RKO (cell line): ENCODE results near the gene PHKA1.
A peak's percentile ranks its signal among the peaks of the same experiment; 100 is the strongest.
"Not testable (repeated sequence)": the region's sequence is repeated elsewhere in the genome, so short reads cannot be mapped to it uniquely, and the experiment has no call there.

Experiments
- DNase-seq: peaks from one replicate; pipeline ENCODE4 v3.0.0-alpha.2; 2016; ENCODE audit warnings: low spot score

Gene PHKA1

DNA sequence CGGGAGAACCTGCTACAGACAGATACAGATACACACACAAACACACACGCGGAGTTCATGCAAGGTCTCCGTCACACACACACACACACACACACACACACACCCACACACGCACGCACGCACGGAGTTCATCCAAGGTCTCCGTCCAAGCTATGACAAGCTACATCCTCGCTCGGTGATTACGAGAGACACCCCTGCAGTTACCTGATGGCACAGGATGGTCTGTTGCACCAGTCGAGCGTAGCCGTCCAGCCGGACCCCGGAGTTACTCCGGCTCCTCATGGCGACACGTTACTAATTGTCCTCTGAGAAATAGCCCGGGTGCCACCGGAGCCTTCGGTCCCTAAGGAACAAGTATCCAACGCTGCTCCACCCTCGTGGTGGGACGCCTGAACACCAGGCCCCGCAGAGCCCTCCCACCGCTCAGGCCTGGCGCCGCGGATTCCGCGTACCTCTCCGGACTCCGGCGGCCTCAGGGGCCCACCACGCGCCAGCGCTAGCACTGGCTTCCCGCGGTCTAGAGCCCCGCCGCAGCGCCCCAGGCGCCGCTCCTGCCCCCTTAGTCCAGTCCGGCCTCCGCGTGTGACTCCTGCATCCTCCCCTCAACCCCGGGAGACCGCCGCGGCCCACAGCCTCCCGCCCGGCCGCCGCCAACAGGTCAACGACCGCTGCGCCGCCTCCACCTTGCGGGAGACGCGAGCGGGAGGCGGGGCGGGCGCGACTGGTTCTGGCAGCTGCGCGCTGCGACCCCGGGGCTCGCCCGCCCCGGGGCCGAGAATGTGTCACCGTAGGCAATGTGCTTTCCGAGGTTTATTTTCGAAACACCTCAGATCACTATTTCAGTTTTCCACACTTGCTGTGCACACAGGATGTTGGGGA lies at the start of gene PHKA1:
Gene PHKA1, minus strand, starts transcription at position 708 of the 879 bp plus-strand sequence. Its CDS starts 426 bp downstream, at position 282.
- DNase-seq = peak; percentile 73

DNA sequence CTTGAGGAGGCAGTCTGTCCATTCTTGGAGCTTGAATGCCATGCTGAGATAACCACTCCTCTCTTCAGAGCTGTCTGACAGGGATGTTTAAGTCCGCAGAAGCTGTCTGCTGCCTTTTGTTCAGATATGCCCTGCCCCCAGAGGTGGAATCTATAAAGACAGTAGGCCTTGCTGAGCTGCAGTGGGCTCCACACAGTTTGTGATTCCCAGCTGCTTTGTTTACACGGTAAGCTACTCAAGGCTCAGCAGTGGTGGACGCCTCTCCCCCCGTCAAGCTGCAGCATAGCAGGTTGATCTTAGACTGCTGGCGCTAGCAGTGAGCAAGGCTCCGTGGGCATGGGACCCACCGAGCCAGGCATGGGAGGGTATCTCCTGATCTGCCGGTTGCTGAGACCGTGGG lies 46.3 kb upstream of the PHKA1 start:
- not testable (repeated sequence) for DNase-seq

DNA sequence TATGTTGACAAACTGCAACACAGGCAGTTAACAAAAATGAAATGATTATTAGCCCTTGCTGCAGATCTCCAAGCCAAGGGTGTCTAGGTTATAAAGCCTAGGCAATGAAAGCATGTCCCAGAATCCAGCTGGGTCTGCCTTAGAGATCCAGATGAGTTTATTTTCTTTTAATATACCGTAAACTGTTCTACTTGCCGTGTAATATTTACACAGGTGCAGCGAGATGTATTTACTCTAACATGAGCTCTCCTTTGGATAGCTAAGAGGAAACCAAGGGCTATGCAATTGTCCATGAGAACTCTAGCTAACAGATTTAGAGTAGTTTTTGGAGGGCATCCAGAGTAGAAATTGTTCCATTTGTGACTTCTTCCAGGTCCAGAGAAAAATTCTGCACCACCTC lies 34.4 kb upstream of the PHKA1 start:
- DNase-seq = not testable (repeated sequence)

DNA sequence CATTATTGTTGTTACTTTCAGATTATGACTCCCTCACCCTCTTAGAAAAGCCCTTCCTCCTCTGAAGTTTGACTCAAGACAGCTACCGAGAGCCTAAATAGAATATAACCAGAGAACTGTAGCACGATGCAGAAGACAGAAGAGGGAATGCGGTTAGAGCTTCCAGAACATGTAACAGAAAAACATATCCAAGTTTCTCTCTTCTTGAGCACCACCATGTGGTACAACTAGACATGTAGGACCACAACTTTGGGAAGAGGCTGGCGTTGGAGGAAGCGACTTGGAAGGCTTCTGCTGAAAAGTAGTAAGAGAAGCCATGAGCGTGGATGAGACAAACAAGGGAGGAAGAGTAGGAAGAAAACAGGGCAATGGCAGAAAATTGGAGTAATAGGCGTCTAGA lies 31.4 kb upstream of the PHKA1 start:
- not testable (repeated sequence) for DNase-seq

DNA sequence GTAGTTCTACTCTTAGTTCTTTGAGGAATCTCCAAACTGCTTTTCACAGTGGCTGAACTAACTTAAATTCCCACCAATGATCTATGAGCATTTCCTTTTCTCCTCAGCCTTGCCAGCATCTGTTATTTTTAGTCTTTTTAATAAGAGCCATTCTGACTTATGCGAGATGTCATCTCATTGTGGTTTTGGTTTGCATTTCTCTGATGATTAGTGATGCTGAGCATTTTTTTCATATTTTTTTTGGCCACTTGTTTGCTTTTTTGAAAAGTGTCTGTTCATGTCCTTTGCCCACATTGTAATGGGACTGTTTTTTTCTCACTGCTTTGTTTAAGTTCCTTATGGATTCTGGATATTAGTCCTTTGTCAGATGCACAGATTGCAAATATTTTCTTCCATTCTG lies 21.5 kb upstream of the PHKA1 start:
- no peak for DNase-seq

DNA sequence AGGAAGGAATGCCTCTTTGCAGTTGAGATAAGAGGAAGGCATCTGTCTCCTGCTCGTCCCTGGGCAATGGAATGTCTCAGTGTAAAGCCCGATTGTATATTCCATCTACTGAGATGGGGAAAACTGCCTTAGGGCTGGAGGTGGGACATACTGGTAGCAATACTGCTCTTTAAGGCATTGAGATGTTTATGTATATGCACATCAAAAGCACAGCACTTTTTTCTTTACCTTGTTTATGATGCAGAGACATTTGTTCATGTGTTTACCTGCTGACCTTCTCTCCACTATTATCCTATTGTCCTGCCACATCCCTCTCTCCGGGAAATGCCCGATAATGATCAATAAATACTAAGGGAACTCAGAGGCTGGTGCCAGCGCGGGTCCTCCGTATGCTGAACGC lies 19.5 kb upstream of the PHKA1 start:
- DNase-seq = not testable (repeated sequence)

DNA sequence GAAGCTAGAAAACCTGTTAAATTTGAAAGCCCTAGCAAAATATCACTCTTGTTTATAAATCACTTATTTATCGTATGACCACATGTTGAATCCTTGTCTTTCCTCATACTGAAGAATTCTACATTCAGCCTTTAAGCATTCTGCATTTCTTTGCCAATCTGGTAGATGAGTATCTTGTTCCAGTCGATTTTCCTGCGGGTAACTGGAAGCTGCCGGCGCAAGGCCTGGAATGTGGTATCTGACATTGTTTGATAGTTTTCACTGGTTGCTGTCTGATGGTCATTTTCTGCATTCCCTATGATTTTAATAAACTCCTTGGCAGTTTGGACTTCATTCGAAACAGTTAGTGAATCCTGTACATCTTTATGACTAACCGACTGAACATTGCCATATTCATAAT lies 13.7 kb upstream of the PHKA1 start:
- DNase-seq = no peak

DNA sequence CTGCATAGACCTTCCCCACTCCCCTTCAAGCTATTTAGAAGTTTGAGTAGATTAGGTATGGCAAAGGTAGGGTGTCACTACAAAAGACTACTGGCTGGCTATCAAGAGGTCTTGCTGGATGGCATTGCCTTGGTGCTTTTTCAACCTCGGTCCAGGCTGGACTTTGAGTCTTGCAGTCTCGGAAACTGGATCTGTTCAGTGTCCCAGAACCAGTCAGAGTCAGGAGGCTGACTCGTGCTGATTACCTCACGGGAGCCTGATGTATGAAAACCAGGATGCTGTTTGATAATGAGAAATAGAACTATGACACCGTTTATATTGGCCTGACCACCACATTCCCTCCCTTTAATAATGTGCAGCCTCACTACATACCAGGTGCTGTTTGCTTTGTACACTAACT lies 2.7 kb upstream of the PHKA1 start:
- DNase-seq = peak; percentile 8

DNA sequence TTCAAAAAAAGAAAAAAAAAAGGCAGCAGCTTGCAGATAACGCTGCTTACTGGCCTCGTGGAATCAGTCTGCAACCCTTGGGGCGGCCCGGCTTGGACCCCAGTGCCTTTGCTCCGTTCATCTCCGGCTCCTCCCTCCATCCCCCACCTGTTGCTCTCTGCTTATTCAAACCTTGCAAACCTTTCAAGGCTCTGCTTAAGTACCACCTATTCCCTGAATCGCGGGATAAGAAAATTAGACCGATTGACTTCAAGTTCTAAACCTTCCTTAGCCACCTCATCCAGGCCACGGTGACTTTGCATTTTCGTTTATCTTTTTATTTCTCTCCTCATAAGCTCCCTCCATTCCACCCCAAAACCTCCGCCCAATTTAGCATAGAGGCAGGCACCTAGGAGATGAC lies 1.4 kb upstream of the PHKA1 start:
- DNase-seq = no peak

DNA sequence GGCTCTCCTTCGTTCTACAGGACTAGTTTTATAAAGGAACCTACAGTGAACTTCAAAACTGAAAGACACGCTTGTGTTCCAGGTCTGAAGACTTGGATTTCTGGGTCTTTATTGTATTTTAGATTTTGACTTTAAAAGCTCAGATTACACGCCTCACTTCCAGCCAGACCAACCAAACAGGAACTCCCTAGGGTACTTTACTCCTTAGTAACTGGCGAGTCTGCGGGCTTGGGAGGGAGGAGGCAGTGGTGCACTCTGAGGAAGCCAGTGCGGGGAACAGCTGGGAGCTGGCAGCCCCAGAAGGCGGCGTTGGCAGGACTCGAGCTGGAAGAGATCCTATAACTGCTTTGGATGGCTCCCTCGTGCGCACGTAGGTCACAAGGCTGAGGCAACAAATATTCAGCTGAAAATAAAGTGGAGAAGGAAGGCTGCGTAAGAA lies 391 bp upstream of the PHKA1 start:
- DNase-seq = peak; percentile 63

DNA sequence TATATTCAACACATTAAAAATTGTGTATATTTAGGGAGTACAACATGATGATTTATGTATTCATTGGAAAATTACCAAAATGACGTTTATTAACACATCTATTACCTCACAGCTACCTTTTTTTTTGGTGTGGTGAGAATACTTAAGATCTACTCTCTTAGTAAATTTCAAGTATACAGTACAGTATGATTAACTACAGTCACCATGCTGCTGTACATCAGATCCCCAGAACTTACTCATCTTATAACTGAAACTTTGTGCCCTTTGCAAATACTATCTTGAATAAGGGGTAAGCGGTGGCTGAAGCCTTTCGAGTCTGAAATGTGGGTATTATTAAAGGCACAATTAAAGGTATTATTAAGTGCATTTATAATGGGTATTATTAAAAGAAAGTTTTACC lies 976 bp downstream of the PHKA1 start:
- peak; percentile 58 for DNase-seq

DNA sequence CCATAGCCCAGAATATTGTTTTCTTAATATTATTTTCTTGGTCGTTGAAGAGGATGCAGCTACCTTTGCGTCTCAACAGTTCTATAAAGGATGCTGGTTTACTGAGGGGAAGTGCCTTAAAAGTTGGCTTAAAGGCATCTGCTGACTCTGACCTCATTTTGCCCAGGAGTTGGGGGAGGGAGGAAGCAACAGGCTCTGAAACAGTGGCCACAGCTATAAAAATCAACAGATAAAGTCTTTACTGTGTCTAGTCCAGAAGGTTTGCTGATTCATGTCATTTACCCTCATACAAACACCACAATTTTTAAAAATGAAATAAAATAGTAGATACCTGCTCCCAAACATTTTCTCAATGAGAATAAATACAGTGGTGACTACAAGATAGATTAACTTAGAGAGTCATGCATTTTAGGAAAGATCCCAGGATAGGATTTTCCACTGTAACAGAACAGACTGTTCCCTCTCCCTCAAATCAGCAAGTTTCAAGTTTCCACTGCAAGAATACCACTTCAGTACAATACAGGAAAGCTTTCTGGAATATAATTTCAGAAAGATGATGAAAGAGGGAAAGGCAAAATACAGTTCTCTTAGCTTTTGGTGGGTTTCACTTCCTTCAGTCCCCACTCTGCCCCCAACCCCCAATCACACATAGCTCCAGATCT lies 1.9 kb downstream of the PHKA1 start:
- DNase-seq = peak; percentile 22

DNA sequence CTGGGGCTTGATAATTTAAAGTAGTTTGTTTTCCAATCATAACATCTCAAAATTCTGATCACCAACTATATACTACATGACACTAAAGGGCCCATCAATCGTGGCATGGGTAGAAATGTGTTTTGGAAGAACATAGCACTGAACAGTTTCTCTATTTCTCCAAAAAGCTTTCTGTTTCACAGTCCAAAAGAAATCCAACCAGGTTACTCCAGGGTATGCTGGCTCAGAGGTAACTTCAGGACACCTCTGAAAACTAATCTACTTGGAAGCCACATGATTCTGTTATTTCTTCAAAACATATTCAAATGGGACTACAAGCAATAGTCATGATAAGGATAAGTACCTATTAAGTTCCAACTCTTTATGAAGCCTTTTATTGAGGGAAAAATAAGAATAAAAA lies 8.3 kb downstream of the PHKA1 start:
- no peak for DNase-seq

DNA sequence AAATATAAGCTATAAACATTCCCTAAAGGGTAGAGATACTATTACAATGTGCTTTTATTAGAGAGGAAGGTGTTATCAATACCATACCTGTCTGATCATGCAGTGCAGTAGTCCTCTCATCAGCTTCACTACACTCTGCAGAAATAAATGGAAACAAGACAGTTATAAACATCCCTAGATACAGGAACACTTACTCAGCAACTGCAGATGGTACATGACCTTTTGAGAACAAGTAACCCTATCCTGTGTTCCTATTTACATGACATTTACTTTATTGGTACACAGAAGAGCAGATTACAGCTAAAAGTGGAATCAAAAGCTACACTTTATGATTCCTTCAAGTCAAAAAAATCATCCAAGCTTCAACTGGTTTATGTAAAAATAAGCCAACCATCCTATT lies 9.0 kb downstream of the PHKA1 start:
- DNase-seq = no peak

DNA sequence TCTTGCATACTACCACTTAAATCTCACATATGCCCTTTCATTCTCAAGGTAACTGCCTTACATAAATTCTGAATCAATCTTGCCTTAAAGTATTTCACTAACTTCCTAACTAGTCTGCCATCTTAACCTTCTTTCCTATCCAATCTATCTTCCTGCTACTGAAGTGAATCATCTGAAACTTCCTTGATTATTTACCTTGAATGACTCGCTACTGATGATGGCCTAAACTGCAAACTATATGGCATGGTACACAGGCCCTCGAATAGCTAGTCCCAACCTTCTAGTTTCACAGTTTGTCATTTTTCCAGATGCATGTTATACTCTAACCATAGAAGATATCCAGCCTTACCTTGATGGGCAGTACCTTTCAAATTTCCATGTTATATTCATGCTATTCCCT lies 19.9 kb downstream of the PHKA1 start:
- DNase-seq = no peak

DNA sequence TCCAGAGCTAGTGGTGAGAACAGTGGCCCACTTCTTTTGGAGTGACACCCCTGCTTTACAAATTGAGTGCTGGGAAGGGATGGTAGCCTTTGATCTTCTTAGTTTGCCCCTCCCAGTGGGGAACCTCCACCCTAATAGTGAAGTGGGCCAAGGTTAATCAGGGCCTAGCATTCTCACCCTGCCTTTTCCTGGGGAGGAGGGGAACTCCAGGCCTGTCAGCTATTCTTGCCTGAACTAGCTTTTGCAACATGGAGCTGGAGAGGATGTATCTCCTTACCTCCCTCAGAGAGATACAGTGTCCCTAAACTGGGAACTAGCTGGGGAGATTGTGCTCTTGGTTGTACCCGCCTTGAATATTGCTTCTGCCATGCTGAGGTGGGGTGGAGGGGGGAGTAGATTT lies 20.6 kb downstream of the PHKA1 start:
- no peak for DNase-seq

DNA sequence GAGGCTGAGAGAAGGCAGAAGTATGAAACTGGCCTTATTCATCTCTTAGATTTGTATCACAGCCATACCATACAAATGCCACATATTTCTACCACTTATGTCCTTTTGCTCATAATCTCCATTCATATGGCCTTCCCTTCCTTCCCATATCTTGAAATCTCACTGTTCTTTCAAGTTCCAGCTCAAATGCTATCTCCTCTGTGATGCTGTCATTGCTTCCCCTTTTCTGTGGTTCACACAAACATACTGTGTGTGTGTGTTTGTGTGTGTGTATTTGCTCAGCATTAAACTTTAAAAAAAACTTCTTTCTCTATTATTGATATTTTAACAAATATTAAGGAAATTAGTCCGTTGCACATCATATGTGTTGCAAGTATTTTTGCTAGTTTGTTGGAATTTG lies 26.7 kb downstream of the PHKA1 start:
- no peak for DNase-seq

DNA sequence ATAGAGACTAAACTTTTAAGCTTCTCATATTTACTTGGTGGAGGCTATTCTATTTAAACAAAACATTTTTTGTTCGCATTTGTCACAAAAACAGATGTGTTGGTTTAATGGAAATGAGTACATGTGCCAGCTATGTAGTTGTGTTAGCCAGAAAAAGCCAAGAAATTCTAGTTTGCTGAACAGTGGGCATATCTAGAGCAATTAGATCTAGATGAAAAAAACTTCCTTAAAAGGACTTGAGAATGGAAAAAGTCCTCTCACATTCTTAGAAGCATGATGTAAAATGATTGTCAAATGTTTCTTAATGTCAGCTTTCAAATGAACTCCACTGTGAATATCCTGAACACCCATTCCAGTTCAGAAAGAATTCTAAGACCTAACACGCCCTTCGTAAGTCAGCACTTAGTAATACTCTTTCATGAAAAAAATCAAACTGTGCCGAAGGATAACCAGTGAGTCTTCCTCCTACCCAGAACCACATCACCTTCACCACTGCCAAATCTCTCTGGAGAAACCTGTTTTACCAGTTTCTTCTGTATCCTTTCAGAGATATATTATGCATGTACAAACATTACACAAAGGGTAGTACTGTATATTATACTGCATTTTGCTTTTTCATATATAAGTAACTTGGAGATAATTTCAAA lies 28.2 kb downstream of the PHKA1 start:
- no peak for DNase-seq

DNA sequence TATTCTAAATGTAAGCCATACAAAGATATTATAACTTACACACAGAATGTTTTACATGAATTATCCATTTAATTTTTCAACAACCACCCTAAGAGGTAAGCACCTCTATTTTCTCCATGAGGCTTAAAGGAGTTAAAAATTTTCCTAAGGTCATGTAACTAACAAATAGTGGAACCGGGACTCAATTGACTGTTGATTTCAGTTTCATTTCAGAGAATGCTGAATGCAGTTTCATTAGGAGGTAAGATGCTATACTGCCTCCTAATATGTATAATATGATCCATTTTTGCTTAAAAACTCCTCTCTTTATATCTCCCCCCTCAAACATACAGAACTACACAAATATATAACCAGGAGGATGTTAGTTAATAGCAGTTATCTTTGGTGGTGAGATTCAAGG lies 29.1 kb downstream of the PHKA1 start:
- DNase-seq = no peak

DNA sequence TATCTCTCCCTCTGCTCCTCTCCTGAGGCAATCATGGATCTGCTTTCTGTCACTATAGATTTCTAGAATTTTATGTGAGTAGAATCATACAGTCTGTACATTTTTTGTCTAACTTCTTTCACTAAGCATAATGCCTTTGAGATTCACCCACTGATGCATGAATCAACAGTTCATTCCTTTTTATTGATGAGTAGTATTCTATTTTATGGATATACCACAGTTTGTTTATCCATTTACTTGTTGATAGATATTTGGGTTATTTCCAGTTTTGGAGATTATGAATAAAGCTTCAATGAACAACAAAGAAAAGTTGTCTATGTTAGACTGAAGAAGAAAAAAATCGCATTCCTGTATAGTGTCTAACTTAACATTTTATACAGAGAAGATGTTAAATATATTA lies 30.5 kb downstream of the PHKA1 start:
- no peak for DNase-seq

DNA sequence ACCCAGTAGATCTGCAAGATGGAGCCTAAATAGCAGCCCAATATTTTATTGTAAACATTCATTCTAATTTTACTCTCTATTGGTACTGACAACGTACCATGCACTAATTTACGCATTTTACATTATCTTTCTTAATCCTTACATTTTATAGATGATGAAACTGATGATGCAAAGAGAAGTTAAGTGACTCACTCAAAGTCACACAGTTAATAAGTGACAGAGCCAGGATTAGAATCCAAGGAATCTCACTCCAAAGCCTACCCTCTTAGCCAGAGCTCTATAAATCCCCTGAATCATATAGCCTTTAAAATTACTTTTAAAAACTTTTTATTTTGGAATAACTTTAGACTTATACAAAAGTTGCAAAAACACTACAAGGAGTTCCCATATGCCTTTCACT lies 37.6 kb downstream of the PHKA1 start:
- DNase-seq = peak; percentile 5

DNA sequence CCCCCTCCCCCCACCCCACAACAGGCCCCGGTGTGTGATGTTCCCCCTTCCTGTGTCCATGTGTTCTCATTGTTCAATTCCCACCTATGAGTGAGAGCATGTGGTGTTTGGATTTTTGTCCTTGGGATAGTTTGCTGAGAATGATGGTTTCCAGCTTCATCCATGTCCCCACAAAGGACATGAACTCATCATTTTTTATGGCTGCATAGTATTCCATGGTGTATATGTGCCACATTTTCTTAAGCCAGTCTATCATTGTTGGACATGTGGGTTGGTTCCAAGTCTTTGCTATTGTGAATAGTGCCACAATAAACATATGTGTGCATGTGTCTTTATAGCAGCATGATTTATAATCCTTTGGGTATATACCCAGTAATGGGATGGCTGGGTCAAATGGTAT lies 40.2 kb downstream of the PHKA1 start:
- not testable (repeated sequence) for DNase-seq

DNA sequence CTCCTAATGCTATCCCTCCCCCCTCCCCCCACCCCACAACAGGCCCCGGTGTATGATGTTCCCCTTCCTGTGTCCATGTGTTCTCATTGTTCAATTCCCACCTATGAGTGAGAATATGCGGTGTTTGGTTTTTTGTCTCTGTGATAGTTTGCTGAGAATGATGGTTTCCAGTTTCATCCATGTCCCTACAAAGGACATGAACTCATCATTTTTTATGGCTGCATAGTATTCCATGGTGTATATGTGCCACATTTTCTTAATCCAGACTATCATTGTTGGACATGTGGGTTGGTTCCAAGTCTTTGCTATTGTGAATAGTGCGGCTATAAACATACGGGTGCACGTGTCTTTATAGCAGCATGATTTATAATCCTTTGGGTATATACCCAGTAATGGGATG lies 44.6 kb downstream of the PHKA1 start:
- not testable (repeated sequence) for DNase-seq
